Pulmonary artery endothelial cell (primary cell): ENCODE data around the gene BAHCC1. TPM values are rescaled to one million over a fixed set of nuclear protein-coding genes. Genes with fewer than 3 reads are reported as not detected.

Source experiments
- DNase-seq: peaks from one replicate; pipeline ENCODE4 v3.0.0-alpha.2; 2011; ENCODE audit warnings: low read depth, low spot score
- total RNA-seq: library from RNA; depleted of rRNA; stranded (reverse); fragments of >200 nt; gene quantifications from 2 replicates; pipeline ENCODE4 v1.2.3, GENCODE V29; 2014

The BAHCC1 gene
- total RNA-seq, 1 donor from 2014 or later: 2.8 TPM

DNA sequence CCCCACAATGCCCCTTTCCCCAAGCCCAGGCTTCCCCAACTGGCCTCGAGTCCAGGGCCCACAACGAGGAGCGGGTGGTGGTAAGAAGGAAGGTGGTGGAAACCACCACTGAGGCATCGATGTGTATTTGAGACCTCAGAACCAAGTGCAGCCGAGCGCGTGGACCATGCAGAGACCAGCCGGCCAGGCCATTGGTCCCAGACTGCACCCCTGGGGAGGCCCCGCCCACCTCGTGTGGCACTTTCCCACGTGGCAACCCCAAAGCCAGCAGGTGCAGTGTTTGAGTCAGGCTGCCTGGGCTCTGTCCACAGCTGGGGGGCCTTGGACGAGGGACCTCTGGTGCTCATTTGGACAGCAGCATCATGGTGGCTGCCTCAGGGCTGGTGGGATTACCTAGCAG, 28.1 kb upstream of the BAHCC1 start:
- DNase-seq: no peak

DNA sequence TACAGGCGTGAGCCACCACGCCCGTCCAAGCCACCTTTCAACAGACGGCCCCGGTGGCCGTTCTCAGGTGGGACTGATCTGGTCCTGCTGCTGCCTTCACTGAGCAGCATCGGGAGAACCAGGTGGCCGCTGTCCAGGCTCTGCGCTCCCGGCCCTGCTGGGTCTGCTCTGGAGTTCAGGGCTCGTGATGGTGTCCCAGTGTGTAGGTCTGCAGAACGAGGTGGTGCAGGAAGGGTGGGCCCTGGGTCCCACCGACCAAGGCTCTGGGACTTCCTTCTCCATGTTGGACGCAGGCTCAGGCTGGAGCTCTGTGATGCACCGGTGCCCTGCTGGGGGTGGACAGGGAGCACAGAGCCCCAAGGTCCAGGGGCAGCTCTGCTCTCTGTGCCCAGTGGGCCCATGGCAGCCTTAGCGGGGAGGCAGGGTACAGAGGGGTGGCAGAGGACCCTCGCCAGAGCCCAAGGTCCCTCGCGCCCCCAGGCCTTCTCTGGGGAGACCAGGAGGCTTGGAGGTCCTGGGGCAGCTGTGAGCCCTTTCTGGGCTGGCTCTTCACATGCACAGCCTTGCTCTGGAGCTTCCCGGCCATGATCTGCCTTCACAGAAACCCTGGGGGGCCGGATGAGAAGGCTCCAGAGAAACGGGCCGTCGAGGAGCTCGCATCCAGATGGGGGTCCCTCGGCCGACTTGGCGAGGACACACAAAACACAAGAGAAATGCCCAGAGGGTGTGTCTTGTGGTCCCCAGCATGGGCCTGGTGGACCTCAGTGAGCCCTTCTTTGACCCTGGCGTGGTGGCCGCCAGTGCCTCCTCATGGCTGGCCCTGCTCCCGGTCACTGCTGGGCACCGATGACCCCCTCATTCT, 26.9 kb upstream of the BAHCC1 start:
- no peak for DNase-seq

DNA sequence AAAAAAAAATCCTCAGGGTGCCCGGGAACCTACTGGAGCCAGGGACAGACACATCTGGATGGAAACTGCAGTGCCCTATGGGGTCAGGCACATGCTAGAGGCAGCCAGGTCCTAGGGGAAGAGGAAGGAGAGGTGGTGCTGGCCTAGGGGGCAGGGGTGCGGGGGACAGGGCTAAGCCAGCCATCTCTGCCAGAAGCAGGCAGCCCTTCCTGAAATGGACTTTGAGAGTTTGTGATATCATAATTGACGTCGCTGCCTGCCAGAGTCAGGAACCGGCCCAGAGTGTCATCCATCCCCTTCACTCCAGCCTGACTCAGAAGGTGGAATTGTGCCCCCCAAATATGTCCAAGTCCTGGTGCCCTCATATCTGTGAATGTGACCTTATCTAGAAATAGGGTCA, 25.0 kb upstream of the BAHCC1 start:
- DNase-seq: no peak

DNA sequence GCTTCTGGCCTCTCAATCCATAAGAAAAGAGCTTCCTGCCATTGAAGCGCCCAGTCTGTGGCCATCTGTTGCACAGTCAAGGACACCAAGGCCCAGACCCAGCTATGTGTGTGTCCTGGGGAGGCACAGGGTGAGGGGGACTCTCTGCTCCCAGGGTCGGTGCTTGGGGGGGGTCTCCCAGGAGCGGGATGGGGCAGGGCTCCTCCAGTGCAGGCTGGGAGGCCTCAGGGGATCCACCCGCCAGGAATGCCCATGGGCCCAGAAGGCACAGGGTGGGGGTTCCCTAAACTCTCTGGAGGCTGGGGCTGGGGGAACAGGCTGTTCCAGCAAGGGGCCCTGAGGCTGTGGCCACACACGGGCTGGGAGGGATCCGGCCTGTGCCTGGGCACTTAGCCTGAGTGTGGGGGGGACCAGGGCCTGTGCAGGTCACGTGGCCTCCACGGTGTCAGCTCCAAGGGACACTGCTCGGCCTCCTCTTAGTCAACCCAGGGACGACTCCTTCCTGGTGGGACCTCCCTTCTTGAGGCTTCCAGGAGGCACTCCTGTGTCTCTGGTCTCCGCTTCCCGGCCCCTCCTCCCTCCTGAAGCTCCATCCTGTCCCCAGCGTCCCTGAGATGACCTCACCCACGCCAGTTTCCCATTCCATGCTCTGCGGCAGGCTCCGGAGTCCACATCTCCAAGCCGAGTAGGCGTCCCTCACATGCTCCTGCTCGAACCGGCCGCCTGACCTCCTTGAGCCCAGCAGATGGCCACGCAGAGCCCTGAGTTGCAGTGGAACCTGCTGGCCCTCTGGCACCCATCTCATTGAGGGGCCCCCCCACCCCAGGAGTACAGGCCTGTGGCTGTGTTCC, 23.1 kb upstream of the BAHCC1 start:
- DNase-seq: no peak

DNA sequence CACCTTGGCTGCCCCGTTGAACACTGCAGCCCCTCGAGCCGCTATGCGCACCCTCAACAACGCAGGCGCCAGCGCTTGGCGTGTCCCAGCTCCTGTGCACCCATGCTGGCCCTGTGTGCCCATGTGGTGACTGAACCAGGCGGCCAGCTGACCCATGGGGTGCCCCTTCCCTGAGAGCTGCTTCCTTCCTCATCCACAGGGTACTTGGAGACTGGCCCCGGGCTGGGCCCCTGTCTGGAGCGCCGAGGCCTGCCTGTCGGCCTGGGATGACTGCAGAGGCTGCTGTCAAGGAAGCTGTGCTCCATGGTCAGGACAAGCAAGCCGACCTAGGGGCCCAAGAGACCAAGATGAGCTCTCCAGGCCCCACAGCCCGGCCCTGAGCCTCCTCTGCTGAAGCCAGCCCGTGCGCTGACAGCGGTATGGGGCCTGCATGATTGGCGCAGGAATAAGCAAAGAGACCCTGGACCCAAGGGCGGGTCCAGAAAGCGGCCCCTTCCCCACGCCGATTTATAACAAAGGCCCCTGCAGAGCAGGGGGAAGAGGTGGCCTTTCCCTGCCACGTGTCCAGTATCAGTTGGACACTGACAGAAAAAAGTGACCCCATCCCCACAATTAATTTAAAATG, 21.6 kb upstream of the BAHCC1 start:
- no peak for DNase-seq

DNA sequence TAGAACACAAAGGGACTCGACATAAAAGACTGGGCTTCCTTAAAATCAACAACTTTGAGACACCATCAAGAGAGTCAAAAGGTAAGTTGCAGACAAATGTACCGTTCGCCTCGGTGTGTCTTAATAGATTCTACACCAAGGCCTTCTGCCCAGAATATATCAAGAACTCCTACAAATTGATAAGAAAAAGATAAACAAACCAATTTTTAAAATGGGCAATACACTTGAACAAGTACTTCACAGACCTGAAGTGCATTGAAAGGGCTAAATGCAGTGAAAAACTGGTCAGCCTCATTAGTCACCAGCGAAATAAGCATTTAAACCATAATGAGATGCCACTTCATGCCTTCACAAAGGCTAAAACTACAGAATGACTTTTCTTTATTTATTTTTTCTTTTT, 20.4 kb upstream of the BAHCC1 start:
- DNase-seq: no peak

DNA sequence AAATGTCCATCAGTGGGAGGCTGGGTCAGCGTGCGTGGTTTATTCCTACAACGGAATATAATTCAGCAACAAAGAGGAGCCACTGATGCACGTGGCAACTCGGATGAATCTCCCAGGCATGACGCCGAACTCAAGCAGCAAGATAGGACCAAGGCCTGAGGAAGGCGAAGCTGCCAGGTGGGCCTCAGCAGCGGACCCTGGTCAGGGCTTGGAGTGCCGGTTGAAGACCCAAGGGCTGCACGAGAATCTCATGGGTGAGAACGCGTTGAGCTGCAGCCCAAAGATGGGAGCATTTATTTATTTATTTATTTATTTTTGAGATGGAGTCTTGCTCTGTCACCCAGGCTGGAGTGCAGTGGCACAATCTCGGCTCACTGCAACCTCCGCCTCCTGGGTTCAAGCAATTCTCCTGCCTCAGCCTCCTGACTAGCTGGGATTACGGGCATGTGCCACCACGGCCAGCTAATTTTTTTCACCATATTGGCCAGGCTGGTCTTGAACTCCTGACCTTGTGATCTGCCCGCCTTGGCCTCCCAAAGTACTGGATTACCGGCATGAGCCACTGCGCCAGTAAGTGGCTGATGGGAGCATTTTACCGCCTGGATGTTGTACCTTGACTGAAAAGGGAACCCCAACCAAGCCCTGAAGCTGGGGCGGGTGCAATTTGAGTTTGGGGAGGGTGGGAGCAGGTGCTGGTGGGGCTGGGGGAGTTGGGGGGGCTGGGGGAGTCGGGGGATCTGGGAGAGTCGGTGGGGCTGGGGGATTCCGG, 18.1 kb upstream of the BAHCC1 start:
- no peak for DNase-seq

DNA sequence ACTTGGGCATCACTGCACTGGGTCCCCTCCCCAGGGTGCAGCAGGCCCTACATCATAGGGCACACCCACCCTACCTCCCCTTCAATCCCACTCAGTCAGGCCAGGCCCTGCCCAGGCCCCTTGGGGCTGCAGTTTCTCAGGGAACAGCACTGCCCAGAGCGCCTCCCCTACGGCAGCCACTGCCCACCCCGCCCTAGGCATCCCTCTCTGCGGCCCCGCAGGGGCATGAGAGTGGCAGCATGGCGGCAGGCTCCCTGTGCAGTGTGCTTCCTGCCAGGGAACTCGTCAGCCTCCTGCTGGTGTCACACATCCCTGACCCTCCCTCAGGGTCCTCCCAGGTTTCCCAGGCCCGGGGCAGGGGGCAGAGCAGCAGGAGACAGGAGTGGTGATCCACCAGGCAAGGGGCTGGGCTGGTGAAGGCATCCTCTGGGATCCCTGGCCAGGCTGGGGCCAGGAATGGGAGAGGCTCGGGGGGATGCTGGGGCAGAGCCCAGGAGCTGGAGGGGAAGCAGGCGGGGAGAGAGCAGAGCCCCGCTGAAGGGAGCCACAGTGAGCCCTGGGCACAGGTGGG, 16.2 kb upstream of the BAHCC1 start:
- DNase-seq: no peak

DNA sequence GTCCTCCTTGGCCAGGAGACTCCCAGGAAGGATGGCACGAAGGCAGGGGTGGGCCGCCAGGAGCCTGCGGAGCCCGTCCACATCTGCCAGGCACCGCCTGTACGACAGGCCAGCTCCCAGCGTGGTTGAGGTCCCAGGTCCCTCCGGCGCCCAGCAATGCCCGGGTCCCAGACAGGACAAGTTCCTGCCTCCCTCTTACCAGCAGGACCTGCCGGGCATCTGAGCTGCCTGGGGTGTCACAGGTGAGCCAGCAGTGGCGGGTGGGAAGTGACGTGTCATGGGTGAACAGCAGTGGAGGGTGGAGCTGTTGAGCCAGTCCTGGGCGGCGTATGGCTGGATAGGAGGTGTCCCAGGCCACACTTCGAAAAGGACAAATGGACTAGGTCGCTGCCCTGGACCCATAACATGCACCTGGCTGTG, 15.7 kb upstream of the BAHCC1 start:
- DNase-seq: no peak

DNA sequence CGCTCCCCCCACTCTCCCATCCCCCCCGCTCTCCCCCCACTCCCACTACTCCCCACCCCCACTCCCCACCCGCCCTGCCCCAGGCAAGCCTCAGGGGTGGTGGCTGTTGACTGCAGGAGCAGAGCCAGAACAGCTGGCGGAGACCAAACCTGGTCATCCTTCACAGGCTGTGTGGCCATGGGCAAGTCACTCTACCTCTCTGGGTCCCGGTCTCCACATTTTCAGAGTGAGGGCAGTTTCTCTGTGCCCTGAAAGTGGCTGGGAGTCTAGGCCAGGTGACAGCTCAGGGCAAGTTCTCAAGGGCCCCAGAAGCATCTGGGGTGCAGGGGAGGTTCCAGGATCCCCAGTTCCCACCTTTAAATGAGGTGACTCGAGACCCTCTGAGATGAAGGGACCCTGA, 15.1 kb upstream of the BAHCC1 start:
- DNase-seq: no peak

DNA sequence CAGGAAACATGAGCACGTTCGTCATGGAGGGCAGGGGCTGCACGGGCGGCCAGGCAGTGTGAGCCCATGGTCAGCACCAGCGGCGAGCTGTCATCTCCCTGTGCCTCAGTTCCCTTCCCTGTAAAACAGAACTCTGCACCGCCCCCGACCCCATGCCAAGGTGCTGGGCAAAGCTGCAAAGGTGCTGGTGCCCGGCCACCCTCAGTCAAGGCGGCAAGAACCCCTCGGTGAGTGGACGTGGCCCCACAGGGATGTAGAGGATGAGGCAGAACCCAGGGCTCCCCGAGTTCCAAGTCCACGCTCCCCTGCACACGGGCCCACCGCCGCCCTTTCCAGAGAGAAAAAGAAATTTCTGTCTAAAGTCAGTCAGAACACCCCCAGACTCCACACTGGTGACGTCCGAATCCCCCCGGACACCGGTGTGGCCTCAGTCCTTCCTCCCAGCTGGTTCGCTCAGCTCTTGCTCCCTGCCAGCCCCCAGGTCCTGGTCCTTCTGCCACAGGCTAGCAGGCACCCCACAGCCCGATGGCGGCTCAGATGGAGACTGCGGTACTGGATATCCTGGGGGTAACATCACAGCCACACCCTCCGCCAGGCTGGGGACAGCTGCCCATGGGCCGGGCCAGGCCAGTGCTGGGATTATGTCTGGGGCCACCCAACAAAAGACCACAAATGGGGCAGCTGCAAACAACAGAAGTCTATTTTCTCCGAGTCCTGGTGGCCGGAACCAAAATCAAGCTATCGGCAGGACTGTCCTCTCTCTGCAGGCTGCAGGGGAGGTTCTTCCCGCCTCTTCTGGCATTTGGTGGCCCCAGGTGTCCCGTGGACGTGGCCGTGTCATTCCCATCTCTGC, 14.4 kb upstream of the BAHCC1 start:
- DNase-seq: no peak

DNA sequence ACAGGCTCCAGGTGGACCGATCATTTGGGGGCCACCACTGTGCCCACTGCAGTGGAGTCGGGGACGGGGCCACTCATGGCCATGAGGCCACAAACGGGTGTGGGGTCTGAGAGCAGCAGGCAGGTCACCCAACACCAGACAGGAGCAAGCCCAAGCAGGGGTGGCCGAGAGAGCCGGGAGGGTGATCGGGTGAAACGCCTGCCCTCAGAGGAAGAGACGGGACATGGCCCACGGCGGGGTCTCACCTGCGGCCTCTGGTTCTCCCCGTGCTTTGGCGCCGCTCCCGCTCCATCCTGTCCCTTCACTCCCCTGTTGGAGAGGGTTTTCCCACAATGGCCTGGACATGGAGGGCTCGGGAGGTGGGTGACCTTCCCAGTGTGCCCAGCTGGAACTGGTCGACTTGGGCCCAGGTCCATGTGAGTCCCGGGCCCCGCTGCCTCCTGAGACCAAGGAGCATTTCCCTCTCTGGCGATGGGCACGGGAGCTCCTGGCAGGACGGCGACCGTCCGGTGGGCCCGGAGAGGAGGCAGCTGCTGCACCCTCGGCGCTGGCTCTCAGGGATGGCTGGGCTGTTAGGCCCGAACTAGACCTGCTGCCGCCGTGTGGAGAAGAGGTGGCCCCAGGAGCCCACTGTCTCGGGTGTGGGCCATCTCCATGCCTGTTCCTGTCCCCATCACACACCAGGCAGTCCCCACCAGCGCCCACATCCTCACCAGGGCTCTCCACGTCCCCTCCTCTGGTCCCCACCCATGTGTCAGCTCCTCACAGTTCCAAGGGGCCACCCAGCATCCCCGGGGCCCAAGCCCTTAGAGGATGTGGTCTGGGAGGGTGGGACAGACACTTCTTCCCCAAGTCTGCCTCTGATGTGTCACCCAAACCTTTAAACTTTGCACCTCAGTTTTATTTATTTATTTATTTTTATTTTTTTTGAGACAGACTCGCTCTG, 13.4 kb upstream of the BAHCC1 start:
- no peak for DNase-seq

DNA sequence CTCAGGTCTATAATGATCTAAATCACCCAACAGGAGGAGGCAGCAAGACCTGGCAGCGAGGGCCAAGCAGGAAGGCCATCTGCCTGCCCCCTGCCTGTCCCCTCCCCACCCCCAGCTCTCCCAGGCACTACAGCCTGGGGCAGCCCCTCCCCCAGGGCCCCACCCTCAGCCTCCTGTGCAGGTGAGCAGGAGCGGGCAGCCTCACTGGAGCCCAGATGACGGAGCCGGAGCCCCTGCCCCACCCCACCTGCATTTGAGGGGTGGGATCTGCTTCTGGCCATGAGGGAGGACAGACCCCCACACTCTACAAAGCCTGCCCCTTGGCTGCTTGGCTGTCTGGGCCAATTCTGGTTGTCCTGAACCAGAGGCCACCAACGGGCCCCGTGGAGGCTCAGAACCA, 12.4 kb upstream of the BAHCC1 start:
- DNase-seq: no peak

DNA sequence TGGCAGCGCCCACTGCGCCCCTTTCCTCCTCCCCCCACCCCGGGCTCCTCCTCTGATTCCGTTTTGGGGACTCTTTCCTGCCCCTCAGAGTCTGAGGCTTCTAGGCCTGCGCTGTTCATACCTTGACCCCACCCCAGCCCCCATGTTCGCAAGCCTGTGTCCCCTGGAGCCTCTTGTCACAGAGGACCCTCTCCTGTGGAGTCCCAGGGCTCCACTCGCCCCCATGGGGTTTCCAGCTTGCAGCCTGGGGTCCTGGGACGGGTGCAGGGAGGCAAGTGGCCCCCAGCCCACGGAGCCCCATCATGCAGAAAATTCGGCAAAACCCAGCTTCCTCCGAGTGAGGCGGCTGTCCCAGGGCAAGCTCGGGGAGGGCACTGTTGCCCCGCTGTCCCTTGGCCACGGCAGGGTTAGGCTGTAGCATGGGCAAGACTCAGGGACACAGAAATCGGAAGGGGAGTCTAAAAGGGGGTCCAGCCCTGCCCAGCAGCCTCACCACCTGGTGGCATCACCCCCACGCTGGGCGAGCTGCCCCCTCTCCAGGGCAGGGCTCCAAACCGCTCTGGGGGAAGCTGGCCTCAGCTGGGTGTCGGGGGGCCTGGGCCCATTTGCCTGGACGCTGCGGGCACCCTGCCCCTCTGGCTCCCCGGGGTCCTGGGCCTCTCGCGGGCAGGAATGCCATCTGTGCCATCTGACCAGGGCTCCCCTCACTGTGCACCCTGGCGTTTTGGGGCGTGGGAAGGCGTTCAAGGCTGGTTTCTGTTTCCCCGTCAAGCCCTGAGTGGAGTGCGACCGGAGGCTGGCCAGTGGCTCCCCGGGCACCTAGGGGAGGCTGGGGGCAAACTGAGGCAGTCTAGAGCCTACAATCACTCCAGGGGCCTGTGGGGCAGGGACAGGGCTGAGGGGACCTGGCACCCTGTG, 11.5 kb upstream of the BAHCC1 start:
- DNase-seq: no peak

DNA sequence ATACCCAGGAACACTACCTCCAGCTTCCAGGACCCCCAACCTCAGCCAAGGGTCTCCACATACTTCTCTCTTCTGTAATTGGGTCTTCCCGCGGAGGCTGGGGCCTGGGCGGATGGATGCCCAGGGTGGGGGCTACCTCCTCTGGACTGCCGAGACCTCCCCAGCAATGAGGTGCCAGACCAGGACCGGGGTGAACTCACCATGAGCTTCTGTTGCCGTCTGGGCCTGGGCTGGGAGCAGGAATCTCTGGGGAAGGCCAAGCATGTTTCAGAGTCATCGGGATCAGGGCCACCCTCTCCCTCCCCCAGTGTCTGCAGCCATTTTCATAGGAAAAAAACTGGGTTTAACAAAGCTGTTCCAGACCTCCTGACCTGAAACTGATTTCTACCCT, 10.3 kb upstream of the BAHCC1 start:
- DNase-seq: no peak

DNA sequence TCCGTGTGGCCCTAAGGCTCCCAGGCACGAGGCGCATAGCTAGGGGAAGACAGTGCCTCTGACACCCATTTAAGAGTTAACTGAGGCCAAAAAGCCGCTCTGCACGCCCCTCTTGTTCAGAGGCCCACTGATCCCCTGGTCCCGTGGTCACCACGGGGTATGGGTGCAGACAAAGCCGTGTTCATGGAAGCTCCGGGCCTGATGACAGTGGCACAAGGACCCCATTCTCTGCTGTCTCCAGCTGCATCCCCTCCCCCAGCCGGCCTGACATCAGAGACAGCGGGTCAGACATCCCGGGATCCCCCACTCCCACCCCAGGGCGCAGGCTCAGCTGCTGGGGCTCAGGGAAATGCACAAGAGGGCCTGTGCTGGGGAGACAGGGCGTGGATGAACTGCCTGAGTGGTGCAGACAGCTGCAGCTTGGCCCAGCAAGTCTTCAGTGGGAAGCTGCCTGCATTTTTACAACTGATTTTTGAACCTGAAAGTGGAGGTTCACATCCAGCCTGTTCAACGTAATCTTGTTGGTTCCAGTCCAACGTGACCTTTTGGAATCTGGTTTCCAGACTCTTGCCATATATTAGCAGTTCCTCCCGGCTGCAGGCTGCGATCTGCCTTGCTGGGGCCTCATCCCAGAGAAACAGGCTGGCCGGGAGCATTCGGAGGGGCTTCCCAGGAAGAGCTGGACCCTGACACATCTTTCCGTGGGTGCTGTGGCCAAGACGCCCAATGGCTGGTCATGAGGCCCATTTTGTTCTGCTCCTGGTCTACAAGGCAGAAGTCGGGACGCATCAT, 9.7 kb upstream of the BAHCC1 start:
- no peak for DNase-seq

DNA sequence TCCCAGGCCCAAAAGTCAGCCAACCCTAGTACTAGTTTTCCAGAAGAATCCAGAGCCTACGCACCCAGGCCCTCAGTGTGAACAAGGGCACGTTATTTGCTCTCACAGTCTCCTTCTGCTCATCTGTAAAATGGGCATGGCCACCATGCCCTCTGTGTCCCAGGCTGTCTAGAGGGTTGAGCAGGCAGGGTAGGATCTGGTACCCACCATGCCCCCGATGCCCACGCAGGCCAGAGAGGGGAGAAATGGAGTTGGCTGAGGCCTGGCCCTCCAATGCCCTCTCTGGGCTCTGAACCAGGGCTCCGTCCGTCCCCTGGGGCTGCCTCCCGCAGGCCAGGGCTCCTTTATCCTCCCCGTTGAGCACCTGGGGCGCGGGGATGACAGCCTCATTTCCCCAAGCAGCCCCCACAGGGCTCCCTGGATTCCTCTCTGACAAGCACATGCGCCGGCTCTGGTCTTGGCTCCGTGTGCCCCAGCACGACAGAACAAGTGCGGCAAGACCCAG, 9.1 kb upstream of the BAHCC1 start:
- DNase-seq: no peak
